ENCODE results near the gene NOS1AP.

Gene NOS1AP

GRCh38 chr1:162371611-162372010 is 302.1 kb downstream of the NOS1AP start:
- Histone ChIP-seq H3K27ac (ENCODE audit: low read depth, low read length) (no peak overlapping the region), H3K36me3 (ENCODE audit: control insufficient read depth, insufficient read depth, low read length) (no peaks in the 10 kb centered on the region), H3K4me3 (ENCODE audit: low read length) (no peak overlapping the region), H3K27me3 (ENCODE audit: control insufficient read depth, insufficient read depth, low read length) (no peaks in the 10 kb centered on the region), H3K9ac (ENCODE audit: low read length) (no peak overlapping the region), H3K4me1 (ENCODE audit: control insufficient read depth, insufficient read depth, low read length) (no peaks in the 10 kb centered on the region)

- H3K27ac ChIP-seq (ENCODE audit: low read depth, low read length) = no peak overlapping the region
Measured at GRCh38 chr1:162372159-162373071, 302.9 kb downstream of the NOS1AP start.

GRCh38 chr1:162373072-162373427 is 303.6 kb downstream of the NOS1AP start:
- Histone ChIP-seq H3K27me3 (ENCODE audit: control insufficient read depth, insufficient read depth, low read length) (no peaks in the 10 kb centered on the region), H3K4me1 (ENCODE audit: control insufficient read depth, insufficient read depth, low read length) (no peaks in the 10 kb centered on the region), H3K9ac (ENCODE audit: low read length) (no peak overlapping the region), H3K27ac (ENCODE audit: low read depth, low read length) (no peak overlapping the region), H3K36me3 (ENCODE audit: control insufficient read depth, insufficient read depth, low read length) (no peaks in the 10 kb centered on the region), H3K4me3 (ENCODE audit: low read length) (no peak overlapping the region)

More at GRCh38 chr1:162372159-162373071, 302.9 kb downstream of the NOS1AP start:
- Histone ChIP-seq H3K9ac (ENCODE audit: low read length) (no peak overlapping the region), H3K4me1 (ENCODE audit: control insufficient read depth, insufficient read depth, low read length) (no peaks in the 10 kb centered on the region), H3K4me3 (ENCODE audit: low read length) (no peak overlapping the region), H3K27me3 (ENCODE audit: control insufficient read depth, insufficient read depth, low read length) (no peaks in the 10 kb centered on the region), H3K36me3 (ENCODE audit: control insufficient read depth, insufficient read depth, low read length) (no peaks in the 10 kb centered on the region)

- Histone ChIP-seq H3K4me3 (ENCODE audit: low read length) (no peak overlapping the region), H3K9ac (ENCODE audit: low read length) (no peak overlapping the region), H3K36me3 (ENCODE audit: control insufficient read depth, insufficient read depth, low read length) (no peaks in the 10 kb centered on the region), H3K4me1 (ENCODE audit: control insufficient read depth, insufficient read depth, low read length) (no peaks in the 10 kb centered on the region), H3K27me3 (ENCODE audit: control insufficient read depth, insufficient read depth, low read length) (no peaks in the 10 kb centered on the region), H3K27ac (ENCODE audit: low read depth, low read length) (no peak overlapping the region)
Measured at GRCh38 chr1:162373541-162374260, 304.2 kb downstream of the NOS1AP start.

GRCh38 chr1:162374406-162374805 is 304.9 kb downstream of the NOS1AP start:
- no peak overlapping the region for H3K4me3 ChIP-seq (ENCODE audit: low read length)
- H3K27ac ChIP-seq (ENCODE audit: low read depth, low read length) = no peak overlapping the region
- H3K4me1 ChIP-seq (ENCODE audit: control insufficient read depth, insufficient read depth, low read length) = no peaks in the 10 kb centered on the region
- no peak overlapping the region for H3K9ac ChIP-seq (ENCODE audit: low read length)
- H3K36me3 ChIP-seq (ENCODE audit: control insufficient read depth, insufficient read depth, low read length) = no peaks in the 10 kb centered on the region
- H3K27me3 ChIP-seq (ENCODE audit: control insufficient read depth, insufficient read depth, low read length) = no peaks in the 10 kb centered on the region

GRCh38 chr1:162375463-162375862 is 306.0 kb downstream of the NOS1AP start:
- no peak overlapping the region for H3K27ac ChIP-seq (ENCODE audit: low read depth, low read length)

GRCh38 chr1:162376691-162377090 is 307.2 kb downstream of the NOS1AP start, which contains the start of gene SPATA46:
SPATA46 (minus strand) TSS chr1:162376854; CDS start chr1:162376790, 64 bp downstream.
- no peak within 1 kb of the TSS for H3K27ac ChIP-seq (ENCODE audit: low read depth, low read length)
- no peaks in the 10 kb centered on the region for H3K27me3 ChIP-seq (ENCODE audit: control insufficient read depth, insufficient read depth, low read length)

More at GRCh38 chr1:162375463-162375862, 306.0 kb downstream of the NOS1AP start:
- Histone ChIP-seq H3K9ac (ENCODE audit: low read length) (no peak overlapping the region), H3K36me3 (ENCODE audit: control insufficient read depth, insufficient read depth, low read length) (no peaks in the 10 kb centered on the region), H3K4me1 (ENCODE audit: control insufficient read depth, insufficient read depth, low read length) (no peaks in the 10 kb centered on the region), H3K4me3 (ENCODE audit: low read length) (no peak overlapping the region), H3K27me3 (ENCODE audit: control insufficient read depth, insufficient read depth, low read length) (no peaks in the 10 kb centered on the region)

GRCh38 chr1:162380061-162380846 is 310.8 kb downstream of the NOS1AP start:
- no peak overlapping the region for H3K27ac ChIP-seq (ENCODE audit: low read depth, low read length)
- no peaks in the 10 kb centered on the region for H3K4me1 ChIP-seq (ENCODE audit: control insufficient read depth, insufficient read depth, low read length)
- no peak overlapping the region for H3K9ac ChIP-seq (ENCODE audit: low read length)
- peaks cover 4% of the 10 kb centered on the region for H3K36me3 ChIP-seq (ENCODE audit: control insufficient read depth, insufficient read depth, low read length)
- H3K27me3 ChIP-seq (ENCODE audit: control insufficient read depth, insufficient read depth, low read length) = no peaks in the 10 kb centered on the region
- no peak overlapping the region for H3K4me3 ChIP-seq (ENCODE audit: low read length)

More at GRCh38 chr1:162376691-162377090, 307.2 kb downstream of the NOS1AP start, which contains the start of gene SPATA46:
- Histone ChIP-seq H3K36me3 (ENCODE audit: control insufficient read depth, insufficient read depth, low read length) (no peaks in the 10 kb centered on the region), H3K4me1 (ENCODE audit: control insufficient read depth, insufficient read depth, low read length) (no peaks in the 10 kb centered on the region), H3K9ac (ENCODE audit: low read length) (no peak within 1 kb of the TSS), H3K4me3 (ENCODE audit: low read length) (no peak within 1 kb of the TSS)

- Histone ChIP-seq H3K9ac (ENCODE audit: low read length) (no peak within 1 kb of the TSS), H3K36me3 (ENCODE audit: control insufficient read depth, insufficient read depth, low read length) (peaks cover 4% of the 10 kb centered on the region), H3K4me3 (ENCODE audit: low read length) (no peak within 1 kb of the TSS), H3K27ac (ENCODE audit: low read depth, low read length) (no peak within 1 kb of the TSS), H3K4me1 (ENCODE audit: control insufficient read depth, insufficient read depth, low read length) (no peaks in the 10 kb centered on the region), H3K27me3 (ENCODE audit: control insufficient read depth, insufficient read depth, low read length) (no peaks in the 10 kb centered on the region)
Measured at GRCh38 chr1:162381383-162381782, 311.9 kb downstream of the NOS1AP start, which contains the start of gene C1orf226. C1orf226 (plus strand) TSS chr1:162381728; CDS start chr1:162381902, 174 bp downstream.

GRCh38 chr1:162381941-162382750 is 312.7 kb downstream of the NOS1AP start:
- H3K4me1 ChIP-seq (ENCODE audit: control insufficient read depth, insufficient read depth, low read length) = no peaks in the 10 kb centered on the region
- H3K36me3 ChIP-seq (ENCODE audit: control insufficient read depth, insufficient read depth, low read length) = peaks cover 4% of the 10 kb centered on the region
- H3K4me3 ChIP-seq (ENCODE audit: low read length) = no peak overlapping the region
- no peaks in the 10 kb centered on the region for H3K27me3 ChIP-seq (ENCODE audit: control insufficient read depth, insufficient read depth, low read length)
- H3K9ac ChIP-seq (ENCODE audit: low read length) = no peak overlapping the region
- no peak overlapping the region for H3K27ac ChIP-seq (ENCODE audit: low read depth, low read length)

GRCh38 chr1:162383091-162383490 is 313.6 kb downstream of the NOS1AP start:
- Histone ChIP-seq H3K27ac (ENCODE audit: low read depth, low read length) (no peak overlapping the region), H3K9ac (ENCODE audit: low read length) (no peak overlapping the region), H3K27me3 (ENCODE audit: control insufficient read depth, insufficient read depth, low read length) (no peaks in the 10 kb centered on the region), H3K4me1 (ENCODE audit: control insufficient read depth, insufficient read depth, low read length) (no peaks in the 10 kb centered on the region), H3K36me3 (ENCODE audit: control insufficient read depth, insufficient read depth, low read length) (peaks cover 4% of the 10 kb centered on the region), H3K4me3 (ENCODE audit: low read length) (no peak overlapping the region)

Data from rectal smooth muscle tissue (tissue), 1 donor.